Measurements from ENCODE around the gene BCOR. TPM values are rescaled to one million over a fixed set of nuclear protein-coding genes. Genes with fewer than 3 reads are reported as not detected.

BCOR gene
- total and polyA plus RNA-seq, 2 of the 8 experiments (the other 6 are each of a cell fraction or from before 2014, with no cell fraction given) = 25.0 to 50.8 TPM

- Histone ChIP-seq H3K27me3 (replicated peaks in 1 of 4; ENCODE audit: control insufficient read depth in 3 of 4, extremely low read depth in 1 of 4, insufficient read depth in 3 of 4, low read length in 3 of 4) (peaks cover 3 to 42% (median 34%) of the 10 kb centered on the region in 4 experiments), H3K23me2 (ENCODE audit: low read depth, low read length) (peaks cover 10% of the 10 kb centered on the region; the same call in 1 of the 2 replicates), H3K56ac (replicated peaks; ENCODE audit: insufficient read length, low read depth, low read length) (peak overlapping the region; percentile 69), H2BK15ac (ENCODE audit: low read length) (no peak overlapping the region), H3K4me3 (ENCODE audit: extremely low read depth in 1 of 4, insufficient read depth in 2 of 4, low read depth in 3 of 4, low read length in 4 of 4) (peak overlapping the region; percentile 49 to 70 (median 53)), H4K8ac (ENCODE audit: extremely low read depth, insufficient read depth, low read length) (no peak overlapping the region; the same call in 1 of the 2 replicates), H2BK5ac (ENCODE audit: low read depth, low read length) (no peak overlapping the region), H3K23ac (ENCODE audit: insufficient read length) (no peak overlapping the region), H2BK20ac (ENCODE audit: low read length) (no peak overlapping the region), H3K9me3 (ENCODE audit: insufficient read depth in 2 of 2, low read depth in 1 of 2, low read length in 1 of 2) (no peaks in the 10 kb centered on the region), H3K36me3 (ENCODE audit: control insufficient read depth in 2 of 4, insufficient read depth in 4 of 4, low read length in 3 of 4) (no peaks in the 10 kb centered on the region), H2AFZ (ENCODE audit: low read length) (no peak overlapping the region), H4K20me1 (replicated peaks in 1 of 2; ENCODE audit: control insufficient read depth in 1 of 2, insufficient read depth in 2 of 2, low read length in 2 of 2) (peaks cover 0 to 6% of the 10 kb centered on the region in 2 experiments), H3K9ac (replicated peaks in 1 of 4; ENCODE audit: extremely low read depth in 1 of 4, low read depth in 3 of 4, low read length in 3 of 4) (peak overlapping the region in 1 of 4 experiments; percentile 32; a peak in 2 of 7 replicates), H3K18ac (ENCODE audit: extremely low read depth, low read length) (peak overlapping the region; percentile 71), H2AK5ac (ENCODE audit: low read depth, low read length) (no peak overlapping the region), H3K79me1 (ENCODE audit: low read depth, low read length) (no peaks in the 10 kb centered on the region), H3K14ac (ENCODE audit: insufficient read length) (no peak overlapping the region), H4K5ac (ENCODE audit: insufficient read length, low read depth, low read length) (no peak overlapping the region), H3K4me1 (replicated peaks in 1 of 4; ENCODE audit: control insufficient read depth in 3 of 4, insufficient read depth in 4 of 4, low read length in 3 of 4) (peaks cover 8 to 44% (median 24%) of the 10 kb centered on the region in 4 experiments), H4K91ac (replicated peaks; ENCODE audit: insufficient read length, low read length) (peak overlapping the region; percentile 85), H3K4me2 (ENCODE audit: insufficient read depth in 1 of 2, low read depth in 2 of 2, low read length in 2 of 2) (peak overlapping the region; percentile 64 to 81), H2BK120ac (replicated peaks; ENCODE audit: low read depth, low read length) (no peak overlapping the region), H3K4ac (replicated peaks; ENCODE audit: insufficient read length, low read depth, low read length) (no peak overlapping the region), H3K27ac (ENCODE audit: low read depth, low read length) (no peak overlapping the region), H3K79me2 (ENCODE audit: control insufficient read depth in 1 of 2, insufficient read depth in 2 of 2, low read length in 2 of 2) (peaks cover 0 to 9% of the 10 kb centered on the region in 2 experiments; a peak in 1 of 4 replicates), H2BK12ac (ENCODE audit: low read depth, low read length) (no peak overlapping the region)
- WGBS, 2 experiments (ENCODE audit: extremely low coverage in 1 of 2, insufficient coverage in 1 of 2, insufficient read length in 1 of 2, insufficient replicate concordance in 2 of 2, low coverage in 1 of 2, low lambda C conversion rate in 2 of 2, missing lambda C conversion rate in 1 of 2) = 5% methylated on average over 14 of the region's 37 CpGs; no CpG with 5 or more reads in 1 of the 2 experiments
- ChIA-PET POLR2A (ENCODE audit: partially characterized antibody) (interaction anchor here (1.0 to 20.0 kb wide), 5 partner anchors 10 to 47 kb away, joined by 3 to 509 read pairs (median 19); partner anchors contain the start of gene BCOR), CTCF (ENCODE audit: partially characterized antibody) (no interaction called here)
- TF ChIP-seq E2F6 (IDR thresholded peaks at IDR 0.05) (0 out of 2 replicates have a peak, but pooled peaks have one; percentile 57), SP1 (IDR thresholded peaks at IDR 0.05; ENCODE audit: low read depth, low read length) (no peak)
- DNase-seq (ENCODE audit: low read depth in 1 of 2, low spot score in 2 of 2) (no peak), FAIRE-seq (no peak)
Observed at GRCh38 chrX:40145923-40146261, 48.1 kb upstream of the BCOR start.

All from H1 (cell line).